Measurements from ENCODE around the gene DCC.
"Not testable (repeated sequence)": the region's sequence is repeated elsewhere in the genome, so short reads cannot be mapped to it uniquely, and the experiment has no call there.

DCC gene

GRCh38 chr18:53496028-53496427 lies 1156.0 kb downstream of the DCC start:
- DNase-seq (ENCODE audit: low read depth), result no peak
- no peak overlapping the region for H3K4me3 ChIP-seq (ENCODE audit: low read length)
- no peak for TF ChIP-seq CTCF (conservative IDR thresholded peaks at IDR 0.05; ENCODE audit: low read length)

- no peak for TF ChIP-seq CTCF (conservative IDR thresholded peaks at IDR 0.05; ENCODE audit: low read length)
- DNase-seq (ENCODE audit: low read depth), result no peak
- no peak overlapping the region for H3K4me3 ChIP-seq (ENCODE audit: low read length)
Measured at GRCh38 chr18:53503914-53504441, 1164.0 kb downstream of the DCC start.

GRCh38 chr18:53508529-53508928 lies 1168.5 kb downstream of the DCC start:
- TF ChIP-seq CTCF (conservative IDR thresholded peaks at IDR 0.05; ENCODE audit: low read length), result no peak
- no peak overlapping the region for H3K4me3 ChIP-seq (ENCODE audit: low read length)
- DNase-seq (ENCODE audit: low read depth), result no peak

GRCh38 chr18:53509886-53510285 lies 1169.9 kb downstream of the DCC start:
- no peak overlapping the region for H3K4me3 ChIP-seq (ENCODE audit: low read length)
- DNase-seq (ENCODE audit: low read depth), result no peak
- TF ChIP-seq CTCF (conservative IDR thresholded peaks at IDR 0.05; ENCODE audit: low read length), result no peak

GRCh38 chr18:53511725-53512124 lies 1171.7 kb downstream of the DCC start:
- not testable (repeated sequence) for DNase-seq (ENCODE audit: low read depth)

GRCh38 chr18:53521068-53521467 lies 1181.1 kb downstream of the DCC start:
- TF ChIP-seq CTCF (conservative IDR thresholded peaks at IDR 0.05; ENCODE audit: low read length), result no peak
- no peak overlapping the region for H3K4me3 ChIP-seq (ENCODE audit: low read length)
- no peak for DNase-seq (ENCODE audit: low read depth)

More at GRCh38 chr18:53511725-53512124, 1171.7 kb downstream of the DCC start:
- H3K4me3 ChIP-seq (ENCODE audit: low read length), result not testable (repeated sequence)

- H3K4me3 ChIP-seq (ENCODE audit: low read length), result no peak overlapping the region
- no peak for TF ChIP-seq CTCF (conservative IDR thresholded peaks at IDR 0.05; ENCODE audit: low read length)
- DNase-seq (ENCODE audit: low read depth), result no peak
Measured at GRCh38 chr18:53526101-53526870, 1186.3 kb downstream of the DCC start.

Data from AG10803 (cell line).